ENCODE measurements around the gene PPP1R9A. TPM values are rescaled to one million over a fixed set of nuclear protein-coding genes. Genes with fewer than 3 reads are reported as not detected.

The PPP1R9A gene
- total RNA-seq, 1 experiment from 2014 or later: 6.3 TPM

GRCh38 chr7:95046494-95047240 lies 139.3 kb downstream of the PPP1R9A start:
- CTCF ChIA-PET: interaction anchor here (0.5 to 2.1 kb wide), 15 partner anchors 15 to 1425 kb away, joined by 3 to 8 read pairs (median 3); no protein-coding TSS in a partner anchor
- Mint-ChIP-seq H3K27me3 (ENCODE audit: insufficient read depth, unreplicated experiment) (no peaks in the 10 kb centered on the region), H3K36me3 (ENCODE audit: insufficient read depth, unreplicated experiment) (no peaks in the 10 kb centered on the region), H3K4me1 (ENCODE audit: insufficient read depth, unreplicated experiment) (no peaks in the 10 kb centered on the region), H3K4me3 (ENCODE audit: unreplicated experiment) (no peak overlapping the region), H3K9me3 (ENCODE audit: unreplicated experiment) (no peaks in the 10 kb centered on the region), H3K27ac (ENCODE audit: low read depth, unreplicated experiment) (no peak overlapping the region)
- intact Hi-C loops (cut with micrococcal nuclease): no loop called here
- no peak for TF ChIP-seq CTCF (IDR thresholded peaks at IDR 0.05; ENCODE audit: unreplicated experiment)
- no TSS peak for BruUV-seq (replicated peaks)
- DNase-seq (ENCODE audit: unreplicated experiment): no peak
- POLR2A ChIA-PET: interaction anchor here (0.7 kb wide), 1 partner anchor 595 kb away, joined by 3 read pairs; no protein-coding TSS in a partner anchor

GRCh38 chr7:95047291-95047690 lies 139.9 kb downstream of the PPP1R9A start:
- CTCF ChIA-PET: interaction anchor here (0.5 to 2.1 kb wide), 12 partner anchors 15 to 1425 kb away, joined by 3 to 8 read pairs (median 4); no protein-coding TSS in a partner anchor
- POLR2A ChIA-PET: no interaction called here

GRCh38 chr7:95052566-95053094 lies 145.2 kb downstream of the PPP1R9A start:
- intact Hi-C loops (cut with micrococcal nuclease): no loop called here
- Mint-ChIP-seq H3K27ac (ENCODE audit: low read depth, unreplicated experiment) (no peak overlapping the region), H3K36me3 (ENCODE audit: insufficient read depth, unreplicated experiment) (no peaks in the 10 kb centered on the region), H3K9me3 (ENCODE audit: unreplicated experiment) (no peaks in the 10 kb centered on the region), H3K4me3 (ENCODE audit: unreplicated experiment) (no peak overlapping the region), H3K27me3 (ENCODE audit: insufficient read depth, unreplicated experiment) (no peaks in the 10 kb centered on the region), H3K4me1 (ENCODE audit: insufficient read depth, unreplicated experiment) (no peaks in the 10 kb centered on the region)
- ChIA-PET CTCF (no interaction called here), POLR2A (no interaction called here)
- DNase-seq (ENCODE audit: unreplicated experiment): no peak
- no peak for TF ChIP-seq CTCF (IDR thresholded peaks at IDR 0.05; ENCODE audit: unreplicated experiment)
- no TSS peak for BruUV-seq (replicated peaks)

More at GRCh38 chr7:95047291-95047690, 139.9 kb downstream of the PPP1R9A start:
- no peak for DNase-seq (ENCODE audit: unreplicated experiment)
- Mint-ChIP-seq H3K9me3 (ENCODE audit: unreplicated experiment) (no peaks in the 10 kb centered on the region), H3K4me1 (ENCODE audit: insufficient read depth, unreplicated experiment) (no peaks in the 10 kb centered on the region), H3K36me3 (ENCODE audit: insufficient read depth, unreplicated experiment) (no peaks in the 10 kb centered on the region), H3K4me3 (ENCODE audit: unreplicated experiment) (no peak overlapping the region), H3K27me3 (ENCODE audit: insufficient read depth, unreplicated experiment) (no peaks in the 10 kb centered on the region), H3K27ac (ENCODE audit: low read depth, unreplicated experiment) (no peak overlapping the region)
- BruUV-seq (replicated peaks): no TSS peak
- TF ChIP-seq CTCF (IDR thresholded peaks at IDR 0.05; ENCODE audit: unreplicated experiment): no peak
- intact Hi-C loops (cut with micrococcal nuclease): no loop called here

GRCh38 chr7:95054386-95054785 lies 147.0 kb downstream of the PPP1R9A start:
- BruUV-seq (replicated peaks): no TSS peak
- CTCF ChIA-PET: interaction anchor here (0.6 to 1.0 kb wide), 3 partner anchors 9 to 17 kb away, joined by 3 to 5 read pairs (median 4); no protein-coding TSS in a partner anchor
- H3K4me3 Mint-ChIP-seq (ENCODE audit: unreplicated experiment): no peak overlapping the region

More at GRCh38 chr7:95054386-95054785, 147.0 kb downstream of the PPP1R9A start:
- Mint-ChIP-seq H3K36me3 (ENCODE audit: insufficient read depth, unreplicated experiment) (no peaks in the 10 kb centered on the region), H3K4me1 (ENCODE audit: insufficient read depth, unreplicated experiment) (no peaks in the 10 kb centered on the region), H3K27me3 (ENCODE audit: insufficient read depth, unreplicated experiment) (peaks cover 12% of the 10 kb centered on the region), H3K27ac (ENCODE audit: low read depth, unreplicated experiment) (no peak overlapping the region), H3K9me3 (ENCODE audit: unreplicated experiment) (peaks cover 8% of the 10 kb centered on the region)
- DNase-seq (ENCODE audit: unreplicated experiment): no peak
- intact Hi-C loops (cut with micrococcal nuclease): no loop called here
- no peak for TF ChIP-seq CTCF (IDR thresholded peaks at IDR 0.05; ENCODE audit: unreplicated experiment)
- POLR2A ChIA-PET: interaction anchor here (0.7 kb wide), 2 partner anchors 10 to 618 kb away, joined by 3 to 4 read pairs; no protein-coding TSS in a partner anchor
